CD4-positive, alpha-beta T cell treated with Interleukin-1 beta for 1 hour (primary cell): ENCODE data around the gene PPP4C.

Experiments used
- DNase-seq, 2 donors: peaks; one replicate each; pipeline ENCODE4 v3.0.0-alpha.2; 2020 to 2022

Gene PPP4C

DNA sequence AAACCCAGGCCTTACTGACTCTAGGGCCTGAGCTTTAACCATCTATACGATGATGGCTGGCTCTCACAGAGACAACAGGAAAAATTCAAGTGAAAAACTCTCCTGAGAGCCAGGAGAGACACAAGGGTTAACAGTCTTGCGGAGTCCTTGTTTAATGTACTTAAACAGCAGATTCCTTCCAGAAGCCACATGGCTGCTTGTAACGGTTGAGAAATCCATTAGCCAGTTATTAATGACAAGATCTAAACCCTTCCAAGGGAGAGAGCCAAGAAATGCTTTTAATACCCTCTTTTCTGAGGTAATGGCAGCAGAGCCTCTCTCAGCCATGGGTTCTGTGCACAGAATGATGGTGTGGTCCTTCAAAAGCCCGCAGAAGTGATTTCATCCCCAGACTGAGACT lies 15.4 kb upstream of the PPP4C start:
- DNase-seq, result no peak

DNA sequence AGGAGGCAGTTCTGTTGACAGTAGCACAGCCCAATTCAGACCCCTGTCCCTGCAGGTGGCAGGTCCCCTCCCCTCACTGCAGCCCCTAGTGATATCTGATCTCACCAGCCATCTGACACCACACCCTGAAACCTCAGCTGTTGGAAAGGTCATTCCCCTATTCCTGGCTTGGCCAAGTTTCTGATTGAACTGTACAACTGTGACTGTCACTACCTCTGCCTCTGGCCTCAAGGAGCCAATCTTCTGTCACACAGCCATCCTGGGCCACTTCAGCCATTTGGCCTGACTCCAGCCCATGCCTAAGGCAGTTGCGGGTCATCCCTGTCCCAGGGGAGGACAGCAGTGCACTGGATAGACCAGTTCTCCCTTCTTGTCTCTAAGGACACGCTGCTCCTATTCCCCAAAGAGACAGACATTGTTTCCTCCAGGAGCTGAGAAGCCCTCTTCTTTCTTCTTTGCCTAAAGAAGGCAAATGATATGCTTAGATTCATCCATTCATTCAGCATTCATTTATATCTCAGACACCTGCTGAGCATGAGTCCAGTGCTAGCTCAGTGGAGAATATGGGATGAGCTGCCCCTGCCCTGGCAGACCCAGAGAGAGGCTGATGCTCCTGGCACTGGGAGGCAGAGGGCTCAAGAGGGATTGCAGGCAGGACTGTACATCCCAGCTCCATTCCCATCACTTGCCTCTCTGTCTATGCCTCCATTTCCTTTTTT lies 14.8 kb upstream of the PPP4C start:
- no peak for DNase-seq

DNA sequence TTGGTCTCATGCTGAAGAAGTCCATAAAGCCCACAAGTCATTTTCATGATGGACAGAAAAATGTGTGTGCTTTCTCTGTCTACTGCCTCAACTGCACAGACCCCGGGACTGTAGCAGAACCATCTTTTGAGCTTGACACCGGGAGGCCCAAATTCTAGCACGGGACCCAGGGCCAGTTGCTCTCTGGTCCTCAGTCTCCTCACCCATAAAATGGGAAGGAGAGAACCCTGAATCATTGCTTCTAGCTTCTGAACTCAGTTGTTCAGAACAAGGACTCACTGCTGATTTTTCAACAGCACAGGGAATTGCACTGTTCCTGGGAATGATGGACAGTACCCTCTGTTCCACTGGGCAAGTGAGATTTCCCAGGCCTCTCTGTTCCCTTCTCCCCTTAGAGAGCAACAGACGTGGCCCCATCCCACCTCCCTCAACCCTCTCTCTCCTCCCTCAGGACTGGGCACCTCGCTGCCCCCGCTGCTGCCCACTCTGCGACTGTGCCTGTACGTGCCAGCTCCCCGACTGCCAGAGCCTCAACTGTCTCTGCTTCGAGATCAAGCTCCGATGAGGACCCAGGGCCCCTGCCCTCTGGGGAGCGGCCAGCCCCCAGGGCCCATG lies 12.4 kb upstream of the PPP4C start:
- DNase-seq, result no peak

DNA sequence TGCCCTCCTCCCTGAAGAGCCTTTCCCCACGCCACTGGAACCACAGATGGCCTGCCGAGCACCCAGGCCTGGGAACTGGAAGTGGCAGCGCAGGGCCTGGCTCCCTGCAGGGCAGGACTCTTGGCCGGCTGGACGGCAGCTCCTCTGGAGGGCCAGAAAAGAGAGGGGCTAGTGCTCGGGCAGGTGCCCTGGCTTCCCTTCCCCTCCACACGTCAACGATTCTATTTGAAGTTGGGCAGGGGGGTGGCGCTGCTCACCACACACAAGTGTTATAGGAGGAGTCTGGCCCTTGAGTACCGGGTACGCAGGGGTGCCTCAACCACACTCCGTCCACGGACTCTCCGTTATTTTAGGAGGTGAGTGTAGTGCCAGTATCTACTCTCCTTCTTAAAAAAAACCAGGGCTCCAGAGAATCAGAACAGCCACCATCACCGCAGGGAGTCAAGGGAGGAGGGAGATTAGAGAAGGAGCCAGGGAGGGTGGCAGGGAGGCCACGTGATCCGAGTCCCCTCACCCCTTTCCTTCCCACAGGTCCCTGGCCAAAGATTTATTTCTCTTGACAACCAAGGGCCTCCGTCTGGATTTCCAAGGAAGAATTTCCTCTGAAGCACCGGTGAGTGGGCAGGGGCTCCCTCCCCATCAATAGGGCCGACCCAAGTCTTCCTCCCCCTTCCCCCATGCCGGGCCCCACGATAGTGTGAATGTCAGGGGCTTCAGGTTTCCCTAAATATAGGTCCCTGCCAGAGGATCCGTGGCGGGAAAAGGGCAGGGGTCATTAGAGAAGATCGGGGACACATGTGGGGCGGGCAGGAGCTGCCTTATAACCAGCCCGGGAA lies 11.7 kb upstream of the PPP4C start:
- peak; percentile 78 for DNase-seq

DNA sequence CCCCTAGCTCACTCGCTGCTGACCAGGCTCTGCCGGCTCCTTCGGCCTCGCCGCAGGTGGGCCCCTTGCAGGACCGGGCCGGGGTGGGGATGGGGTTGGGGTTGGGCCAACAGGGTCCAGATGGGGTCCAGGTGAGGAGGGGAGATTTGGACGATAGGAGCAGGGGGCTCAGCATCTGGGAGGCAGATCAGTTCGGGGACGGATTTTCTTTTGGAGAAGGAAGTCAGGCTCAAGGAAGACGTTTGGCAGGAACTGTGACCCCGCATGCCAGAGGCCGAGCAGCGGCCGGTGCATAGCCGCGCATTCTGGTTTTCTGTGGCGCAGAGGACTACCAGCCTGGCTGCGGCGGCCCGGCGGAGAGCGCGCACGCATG lies 11.1 kb upstream of the PPP4C start:
- DNase-seq, result no peak

DNA sequence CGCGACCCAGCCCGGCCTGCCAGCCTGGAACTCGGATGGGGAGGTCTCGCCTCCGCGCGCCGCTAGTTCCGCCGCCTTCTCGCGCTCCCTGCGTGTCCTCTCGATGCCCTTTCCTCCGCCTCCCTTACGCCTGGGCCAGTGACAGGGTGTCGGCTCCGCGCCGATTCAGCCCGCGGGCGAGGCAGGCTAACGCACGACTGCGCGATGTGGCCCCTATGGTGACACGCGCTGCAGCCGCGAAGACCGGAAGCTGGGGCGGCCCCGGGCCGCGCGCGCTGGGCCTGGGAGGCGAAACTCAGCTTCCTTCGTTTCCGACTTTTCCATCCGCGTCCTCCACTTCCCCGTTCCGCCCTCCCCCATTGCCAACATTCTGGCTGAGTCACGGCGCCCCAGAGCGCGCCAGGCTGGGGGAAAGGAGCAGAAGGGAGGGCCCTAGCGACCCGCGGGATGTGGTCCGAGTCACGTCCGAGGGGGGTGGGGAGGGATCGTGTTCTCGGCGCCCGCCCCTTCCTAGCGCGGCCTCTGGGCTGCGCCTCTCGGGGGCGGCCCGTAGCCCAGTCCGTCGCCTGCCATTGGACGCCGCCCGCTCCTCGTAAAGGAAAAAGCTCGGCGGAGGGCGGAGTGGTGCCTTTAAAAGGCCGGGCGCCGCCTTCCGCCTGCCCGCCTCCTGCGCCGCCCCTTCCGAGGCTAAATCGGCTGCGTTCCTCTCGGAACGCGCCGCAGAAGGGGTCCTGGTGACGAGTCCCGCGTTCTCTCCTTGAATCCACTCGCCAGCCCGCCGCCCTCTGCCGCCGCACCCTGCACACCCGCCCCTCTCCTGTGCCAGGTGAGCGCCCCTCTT lies 10.5 kb upstream of the PPP4C start, which contains the start of gene ALDOA:
TSS of gene ALDOA (plus strand) at position 659 of the 841 bp plus-strand sequence. CDS start 1,138 bp downstream, outside the sequence.
- DNase-seq, result peak; percentile 94 to 96

DNA sequence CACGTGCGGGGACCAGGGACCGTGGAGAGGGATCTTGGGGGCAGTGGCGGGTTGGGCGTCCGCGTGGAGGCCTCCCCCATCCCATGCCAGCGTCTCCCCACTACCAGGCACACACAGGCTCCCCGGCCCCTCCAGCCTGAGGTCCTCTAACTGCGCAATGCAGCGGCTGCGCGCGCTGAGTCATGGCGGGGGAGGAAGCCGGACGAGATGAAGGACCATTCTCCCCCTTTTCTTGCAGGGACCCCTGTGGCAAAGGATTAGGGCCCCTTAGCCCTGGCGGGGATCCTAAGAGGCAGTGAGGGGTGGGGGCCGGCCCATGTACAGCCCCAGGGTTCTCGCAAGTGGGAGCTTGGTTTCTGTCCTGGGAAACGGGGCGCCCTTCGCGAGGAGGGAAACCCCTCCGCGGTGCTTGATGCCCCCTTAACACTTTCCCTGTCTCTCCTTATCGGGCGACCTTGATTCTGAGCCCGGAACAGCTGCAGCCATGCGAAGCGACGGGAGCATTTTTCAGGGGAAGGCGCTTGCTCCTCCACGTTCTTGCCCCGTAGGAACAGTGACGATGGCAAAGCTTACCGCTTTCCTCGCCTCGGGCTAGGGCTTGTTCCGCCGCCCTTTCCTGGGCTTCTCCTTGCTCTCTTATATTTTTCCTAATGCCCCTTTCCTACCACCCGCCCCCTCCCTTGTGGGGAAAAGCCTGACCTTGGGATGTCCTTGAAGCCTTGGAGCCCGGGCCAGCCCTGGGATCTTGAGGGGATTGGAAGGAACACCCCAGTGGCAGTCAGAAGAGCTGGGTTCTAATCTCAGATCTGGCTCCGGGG lies 9.6 kb upstream of the PPP4C start:
- peak in 1 of 2 donors; percentile 40 for DNase-seq

DNA sequence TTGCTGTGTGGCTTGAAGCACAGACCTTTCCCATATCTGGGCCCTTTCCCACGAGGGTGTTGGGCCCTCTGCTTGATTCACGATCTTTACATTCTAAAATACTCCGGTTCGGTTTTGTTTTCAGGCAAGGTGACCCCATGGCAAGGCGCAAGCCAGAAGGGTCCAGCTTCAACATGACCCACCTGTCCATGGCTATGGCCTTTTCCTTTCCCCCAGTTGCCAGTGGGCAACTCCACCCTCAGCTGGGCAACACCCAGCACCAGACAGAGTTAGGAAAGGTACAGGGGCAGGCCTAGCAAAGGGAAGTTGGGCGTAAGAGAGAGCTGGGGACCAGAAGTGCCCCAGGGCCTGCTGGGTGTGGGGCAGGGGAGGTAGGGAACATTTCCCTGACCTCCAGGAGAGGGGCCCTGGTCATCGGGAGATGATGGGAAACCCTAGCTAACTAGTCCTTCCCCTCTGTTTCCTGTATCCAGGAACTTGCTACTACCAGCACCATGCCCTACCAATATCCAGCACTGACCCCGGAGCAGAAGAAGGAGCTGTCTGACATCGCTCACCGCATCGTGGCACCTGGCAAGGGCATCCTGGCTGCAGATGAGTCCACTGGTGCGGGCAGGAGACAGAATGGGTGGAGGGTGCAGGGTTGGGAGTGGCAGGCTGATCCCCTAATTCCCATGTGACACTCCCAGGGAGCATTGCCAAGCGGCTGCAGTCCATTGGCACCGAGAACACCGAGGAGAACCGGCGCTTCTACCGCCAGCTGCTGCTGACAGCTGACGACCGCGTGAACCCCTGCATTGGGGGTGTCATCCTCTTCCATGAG lies 8.8 kb upstream of the PPP4C start:
- no peak for DNase-seq

DNA sequence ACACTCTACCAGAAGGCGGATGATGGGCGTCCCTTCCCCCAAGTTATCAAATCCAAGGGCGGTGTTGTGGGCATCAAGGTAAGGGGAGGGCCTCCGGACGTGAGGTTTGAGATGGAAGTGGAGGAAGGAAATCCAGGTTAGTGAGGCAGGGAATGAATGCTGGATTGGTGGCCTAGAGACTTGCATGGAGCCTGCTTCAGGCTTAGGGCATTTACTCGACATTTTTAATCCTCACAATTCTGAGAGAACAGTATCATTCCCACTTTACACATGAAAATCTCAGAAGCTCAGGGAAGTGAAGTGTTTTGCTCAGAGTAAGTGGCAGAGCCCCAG lies 8.2 kb upstream of the PPP4C start:
- no peak for DNase-seq

DNA sequence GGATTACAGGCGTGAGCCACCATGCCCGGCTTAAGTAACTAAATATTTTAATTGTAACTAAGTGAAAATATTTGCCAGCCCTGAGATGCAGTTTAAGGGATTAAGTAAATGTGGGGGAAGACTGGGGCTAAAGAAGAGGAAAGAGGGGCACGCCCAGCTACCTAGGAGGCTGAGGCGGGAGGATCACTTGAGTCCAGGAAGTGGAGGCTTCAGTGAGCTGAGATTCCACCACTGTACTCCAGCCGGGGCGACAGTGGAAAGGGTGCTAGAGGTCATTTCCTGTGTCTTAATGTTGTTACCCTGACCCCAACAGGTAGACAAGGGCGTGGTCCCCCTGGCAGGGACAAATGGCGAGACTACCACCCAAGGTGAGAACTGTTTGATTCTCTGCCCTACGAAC lies 7.5 kb upstream of the PPP4C start:
- no peak for DNase-seq

DNA sequence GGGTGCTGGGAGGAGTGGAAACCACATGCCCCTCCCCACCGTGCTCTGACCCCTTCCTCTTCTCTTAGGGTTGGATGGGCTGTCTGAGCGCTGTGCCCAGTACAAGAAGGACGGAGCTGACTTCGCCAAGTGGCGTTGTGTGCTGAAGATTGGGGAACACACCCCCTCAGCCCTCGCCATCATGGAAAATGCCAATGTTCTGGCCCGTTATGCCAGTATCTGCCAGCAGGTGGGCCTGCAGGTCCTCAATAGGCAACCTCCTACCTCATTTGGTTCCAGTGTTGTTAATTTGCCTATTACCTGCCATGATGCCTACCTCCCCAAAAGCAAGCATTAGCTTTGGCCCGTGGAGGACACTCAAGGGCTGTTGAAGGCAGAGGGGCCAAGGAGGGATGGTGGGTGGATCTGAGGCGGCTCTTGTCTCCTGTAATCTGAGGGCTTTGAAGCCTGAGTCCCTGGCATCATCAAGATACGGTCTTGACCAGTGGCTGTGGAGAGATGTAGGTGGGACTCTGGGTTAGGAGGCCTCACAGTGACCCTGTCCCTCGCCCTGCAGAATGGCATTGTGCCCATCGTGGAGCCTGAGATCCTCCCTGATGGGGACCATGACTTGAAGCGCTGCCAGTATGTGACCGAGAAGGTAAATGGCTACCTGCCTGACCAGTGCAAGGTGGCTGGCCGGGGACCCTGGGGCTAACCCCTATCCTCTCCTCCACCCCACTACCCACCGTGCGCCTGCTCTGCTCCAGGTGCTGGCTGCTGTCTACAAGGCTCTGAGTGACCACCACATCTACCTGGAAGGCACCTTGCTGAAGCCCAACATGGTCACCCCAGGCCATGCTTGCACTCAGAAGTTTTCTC lies 6.8 kb upstream of the PPP4C start:
- peak; percentile 59 to 65 for DNase-seq

DNA sequence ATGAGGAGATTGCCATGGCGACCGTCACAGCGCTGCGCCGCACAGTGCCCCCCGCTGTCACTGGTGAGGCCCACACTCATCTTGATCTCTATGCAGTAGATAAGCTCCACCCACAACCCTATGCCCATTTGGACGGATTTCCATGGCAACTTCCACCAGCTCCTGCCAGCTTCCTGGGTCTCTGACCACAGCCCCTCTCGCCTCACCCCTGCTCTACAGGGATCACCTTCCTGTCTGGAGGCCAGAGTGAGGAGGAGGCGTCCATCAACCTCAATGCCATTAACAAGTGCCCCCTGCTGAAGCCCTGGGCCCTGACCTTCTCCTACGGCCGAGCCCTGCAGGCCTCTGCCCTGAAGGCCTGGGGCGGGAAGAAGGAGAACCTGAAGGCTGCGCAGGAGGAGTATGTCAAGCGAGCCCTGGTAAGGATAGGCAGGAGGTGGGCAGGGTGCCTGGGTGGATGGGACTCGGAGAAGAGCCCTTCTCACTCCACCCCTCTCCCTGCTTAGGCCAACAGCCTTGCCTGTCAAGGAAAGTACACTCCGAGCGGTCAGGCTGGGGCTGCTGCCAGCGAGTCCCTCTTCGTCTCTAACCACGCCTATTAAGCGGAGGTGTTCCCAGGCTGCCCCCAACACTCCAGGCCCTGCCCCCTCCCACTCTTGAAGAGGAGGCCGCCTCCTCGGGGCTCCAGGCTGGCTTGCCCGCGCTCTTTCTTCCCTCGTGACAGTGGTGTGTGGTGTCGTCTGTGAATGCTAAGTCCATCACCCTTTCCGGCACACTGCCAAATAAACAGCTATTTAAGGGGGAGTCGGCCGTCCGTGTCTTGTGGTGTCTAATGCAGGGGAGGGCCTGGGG lies 6.0 kb upstream of the PPP4C start:
- no peak for DNase-seq

DNA sequence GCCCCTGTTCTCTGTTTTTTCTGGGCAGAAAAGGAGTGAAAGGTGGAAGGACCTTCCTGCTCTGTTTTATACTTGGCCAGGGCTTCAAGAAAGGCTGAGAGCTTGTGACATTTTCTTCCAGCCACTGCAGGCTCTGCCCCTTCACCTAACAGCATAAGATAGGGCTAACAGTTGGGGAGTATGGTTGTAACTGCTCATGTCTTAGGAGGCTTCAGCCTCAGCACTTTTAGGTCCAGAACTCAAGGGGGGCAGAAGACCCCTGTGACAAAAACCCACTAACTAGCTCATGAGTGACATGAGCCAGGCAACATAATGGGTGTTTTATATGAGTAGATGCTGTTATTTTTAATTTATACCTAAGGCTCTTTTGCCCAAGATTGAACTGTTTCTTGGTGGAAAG lies 5.3 kb upstream of the PPP4C start:
- no peak for DNase-seq

DNA sequence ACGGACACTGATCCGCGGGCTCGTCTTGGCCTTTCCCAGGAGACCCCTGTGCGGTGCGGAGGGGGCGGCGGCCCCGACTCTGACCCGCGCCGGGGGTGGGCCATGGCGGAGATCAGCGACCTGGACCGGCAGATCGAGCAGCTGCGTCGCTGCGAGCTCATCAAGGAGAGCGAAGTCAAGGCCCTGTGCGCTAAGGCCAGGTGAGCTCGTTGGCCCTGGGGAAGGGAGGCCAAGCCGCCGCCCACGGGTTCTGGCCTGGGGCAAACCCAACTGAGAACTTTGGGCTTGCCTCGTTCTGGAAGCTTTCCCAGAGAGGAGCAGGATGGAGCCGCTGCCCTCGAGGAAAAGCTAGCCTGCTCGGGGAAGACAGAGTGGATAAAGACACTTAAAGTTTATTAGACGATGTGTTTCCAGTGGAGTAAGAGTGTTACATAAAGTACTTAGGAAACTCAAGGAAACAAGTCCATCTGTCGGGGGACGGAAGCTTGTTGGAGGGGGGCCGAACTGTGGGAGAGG lies 540 bp downstream of the PPP4C start:
- peak in 1 of 2 donors; percentile 26 for DNase-seq

DNA sequence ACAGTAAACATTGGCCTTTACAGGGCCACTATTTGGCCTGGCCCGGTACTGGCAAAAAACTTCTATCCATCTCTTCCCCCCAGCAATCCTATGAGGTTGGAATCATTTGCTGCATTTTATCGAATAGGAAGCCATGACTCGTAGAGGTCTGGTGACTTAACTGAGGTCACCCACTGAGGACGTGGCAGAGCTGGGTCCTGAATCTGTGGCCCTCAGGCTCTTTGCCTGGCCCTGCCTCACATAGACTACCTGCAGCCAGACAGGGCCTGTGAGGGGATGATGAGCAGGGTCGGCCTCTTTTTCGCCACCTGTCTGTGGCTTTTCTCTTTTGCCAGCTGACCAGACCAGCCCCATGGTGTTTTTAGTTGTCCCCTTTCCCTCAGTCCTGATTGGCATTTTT lies 1.9 kb downstream of the PPP4C start:
- DNase-seq, result no peak

DNA sequence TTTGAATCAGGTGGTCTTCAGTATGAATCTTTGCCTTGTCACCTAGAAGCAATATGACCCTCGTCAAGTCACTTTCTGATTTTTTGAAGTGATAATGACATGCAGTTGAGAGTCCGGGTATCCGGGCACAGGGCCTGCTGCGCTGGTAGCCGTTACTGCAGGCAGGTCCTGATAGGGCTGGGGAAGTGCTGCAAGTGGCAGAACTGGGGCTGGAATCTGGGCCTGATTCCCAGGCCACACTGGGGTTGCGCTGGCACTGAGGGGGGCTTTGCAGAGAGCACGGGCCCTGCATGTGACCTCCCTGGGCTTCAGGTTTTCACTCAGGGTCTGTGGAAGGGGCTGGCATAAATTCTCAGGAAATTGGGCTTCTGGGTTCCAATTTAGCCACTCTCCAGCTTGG lies 3.0 kb downstream of the PPP4C start:
- no peak for DNase-seq

DNA sequence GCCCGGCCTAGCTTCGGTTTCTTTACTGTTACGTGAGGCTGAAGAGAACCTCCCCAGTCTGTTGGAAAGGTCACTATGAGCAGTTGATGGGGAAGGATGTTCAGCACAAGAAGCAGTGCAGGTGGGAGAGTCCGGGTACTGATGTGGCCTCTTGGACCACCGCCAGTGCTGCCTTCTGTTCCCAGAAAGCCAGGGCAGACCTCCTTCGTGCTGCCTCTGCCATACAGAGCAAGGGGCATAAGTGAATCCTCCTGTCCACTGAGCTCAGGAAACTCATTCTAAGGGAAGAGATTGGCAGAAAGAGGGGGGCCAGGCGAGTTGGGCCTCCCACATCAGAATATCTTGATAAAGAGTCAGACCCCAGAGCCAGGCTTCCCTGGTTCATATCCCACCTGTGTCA lies 3.7 kb downstream of the PPP4C start:
- DNase-seq, result no peak

DNA sequence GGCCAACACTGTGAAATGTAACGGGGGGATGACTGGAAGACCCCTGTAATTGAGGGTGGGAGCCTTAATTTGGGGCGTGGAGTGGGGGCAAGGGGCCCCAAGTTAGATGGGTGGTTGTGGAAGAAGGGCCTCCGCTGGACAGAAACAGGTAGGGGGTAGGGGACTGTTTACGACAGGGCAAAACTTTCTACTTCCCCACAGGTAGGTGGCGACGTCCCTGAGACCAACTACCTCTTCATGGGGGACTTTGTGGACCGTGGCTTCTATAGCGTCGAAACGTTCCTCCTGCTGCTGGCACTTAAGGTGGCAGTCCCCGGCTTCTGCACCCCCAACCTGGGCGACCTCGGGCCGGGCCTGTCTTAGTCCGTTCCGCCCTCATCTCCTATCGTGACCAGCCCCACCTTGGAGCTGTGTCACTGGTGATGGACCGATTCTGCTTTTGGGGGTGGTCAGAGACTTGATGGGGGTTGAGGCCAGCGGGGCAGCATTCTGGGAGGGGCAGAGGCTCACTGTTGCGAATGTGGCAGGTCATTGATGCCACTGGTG lies 6.8 kb downstream of the PPP4C start:
- no peak for DNase-seq
